Natural killer cell treated with Interleukin-12 subunit alpha and Interleukin-12 subunit beta and Interleukin-15 and Interleukin-18, amount 100 ng/mL, for 72 hours (primary cell): ENCODE data around the gene CSKMT. TPM values are rescaled to one million over a fixed set of nuclear protein-coding genes. Genes with fewer than 3 reads are reported as not detected.
A peak's percentile ranks its signal among the peaks of the same experiment; 100 is the strongest.
"Not testable (repeated sequence)": the region's sequence is repeated elsewhere in the genome, so short reads cannot be mapped to it uniquely, and the experiment has no call there.

ENCODE experiments used
- ATAC-seq, 2 donors: fragments of 150-1000 bp; cut with Tn5 transposase in 1 of 2; sonication (Bioruptor Pico), chemical (Tn5 transposase) in 1 of 2; 2 replicates each; pipeline ENCODE4 v1.10.0; 2021
- DNase-seq: peaks from one replicate; pipeline ENCODE4 v3.0.0; 2022; ENCODE audit warnings: low spot score
- H3K27ac Mint-ChIP-seq, 2 donors: 1 replicate in 1 of 2; 2 replicates in 1 of 2; pipeline ENCODE4 v1.8.0; 2022; ENCODE audit warnings: mixed read lengths in 2 of 2, mild to moderate bottlenecking in 1 of 2, moderate library complexity in 1 of 2
- H3K27me3 Mint-ChIP-seq, 2 donors: 1 replicate in 1 of 2; 2 replicates in 1 of 2; pipeline ENCODE4 v1.8.0; 2022; ENCODE audit warnings: mixed read lengths in 2 of 2
- H3K36me3 Mint-ChIP-seq: one replicate; pipeline ENCODE4 v1.8.0; 2022; ENCODE audit warnings: mixed read lengths
- H3K4me1 Mint-ChIP-seq, 2 donors: 1 replicate in 1 of 2; 2 replicates in 1 of 2; pipeline ENCODE4 v1.8.0; 2022; ENCODE audit warnings: low read depth in 2 of 2, mixed read lengths in 2 of 2, mild to moderate bottlenecking in 1 of 2
- H3K4me3 Mint-ChIP-seq: one replicate; pipeline ENCODE4 v1.8.0; 2022; ENCODE audit warnings: mixed read lengths
- H3K9me3 Mint-ChIP-seq: 2 replicates; pipeline ENCODE4 v1.8.0; 2022; ENCODE audit warnings: mixed read lengths
- total RNA-seq, 2 donors: library from RNA; stranded (reverse); gene quantifications; one replicate each; pipeline ENCODE4 v1.2.3, GENCODE V29; 2022

CSKMT gene
- total RNA-seq, 2 donors from 2014 or later = 30.0 to 121 TPM

- DNase-seq (no peak), ATAC-seq (peak; percentile 15 to 40)
- Mint-ChIP-seq H3K27ac (no peak overlapping the region), H3K27me3 (peaks cover 5 to 7% of the 10 kb centered on the region in 2 donors), H3K9me3 (no peaks in the 10 kb centered on the region), H3K4me1 (no peaks in the 10 kb centered on the region), H3K36me3 (peaks cover 5% of the 10 kb centered on the region), H3K4me3 (no peak overlapping the region)
These were observed 22.6 kb downstream of the CSKMT start for GRCh38 chr11:62687508-62688396.

- peaks cover 5 to 7% of the 10 kb centered on the region in 2 donors for H3K27me3 Mint-ChIP-seq
- H3K9me3 Mint-ChIP-seq = no peaks in the 10 kb centered on the region
- H3K27ac Mint-ChIP-seq = no peak overlapping the region
- DNase-seq (no peak), ATAC-seq (no peak)
- no peaks in the 10 kb centered on the region for H3K4me1 Mint-ChIP-seq
- peaks cover 5% of the 10 kb centered on the region for H3K36me3 Mint-ChIP-seq
- H3K4me3 Mint-ChIP-seq = no peak overlapping the region
These were observed 23.4 kb downstream of the CSKMT start for GRCh38 chr11:62688491-62688890.

GRCh38 chr11:62689421-62690183 lies 24.5 kb downstream of the CSKMT start, which contains the start of gene LRRN4CL:
TSS of gene LRRN4CL (minus strand) at chr11:62689530. CDS start at chr11:62688508, 1,022 bp downstream.
- Mint-ChIP-seq H3K27ac (no peak within 1 kb of the TSS), H3K36me3 (peaks cover 5% of the 10 kb centered on the region), H3K9me3 (no peaks in the 10 kb centered on the region), H3K4me3 (no peak within 1 kb of the TSS), H3K4me1 (peaks cover 2 to 3% of the 10 kb centered on the region in 2 donors), H3K27me3 (peaks cover 5 to 7% of the 10 kb centered on the region in 2 donors)
- no peak for DNase-seq
- no peak for ATAC-seq

GRCh38 chr11:62693624-62694023 lies 28.5 kb downstream of the CSKMT start:
- H3K27ac Mint-ChIP-seq, H3K9me3 Mint-ChIP-seq, DNase-seq, H3K36me3 Mint-ChIP-seq, H3K4me3 Mint-ChIP-seq, H3K27me3 Mint-ChIP-seq, ATAC-seq, H3K4me1 Mint-ChIP-seq: not testable (repeated sequence)

- Mint-ChIP-seq H3K4me3 (no peak overlapping the region), H3K4me1 (peaks cover 6 to 8% of the 10 kb centered on the region in 2 donors), H3K36me3 (no peaks in the 10 kb centered on the region), H3K9me3 (no peaks in the 10 kb centered on the region), H3K27ac (no peak overlapping the region), H3K27me3 (no peaks in the 10 kb centered on the region)
- ATAC-seq (peak; percentile 69 to 84), DNase-seq (peak; percentile 83)
These were observed 29.5 kb downstream of the CSKMT start for GRCh38 chr11:62694455-62695167.

- ATAC-seq = peak in 1 of 2 donors; percentile 8
- no peaks in the 10 kb centered on the region for H3K27me3 Mint-ChIP-seq
- peaks cover 7% of the 10 kb centered on the region for H3K36me3 Mint-ChIP-seq
- H3K9me3 Mint-ChIP-seq = no peaks in the 10 kb centered on the region
- H3K27ac Mint-ChIP-seq = no peak overlapping the region
- H3K4me1 Mint-ChIP-seq = peaks cover 23 to 25% of the 10 kb centered on the region in 2 donors
- no peak for DNase-seq
- no peak overlapping the region for H3K4me3 Mint-ChIP-seq
These were observed 37.1 kb downstream of the CSKMT start for GRCh38 chr11:62702246-62702645.

- ATAC-seq, H3K9me3 Mint-ChIP-seq, DNase-seq, H3K27me3 Mint-ChIP-seq, H3K4me3 Mint-ChIP-seq, H3K27ac Mint-ChIP-seq, H3K36me3 Mint-ChIP-seq: not testable (repeated sequence)
- peaks cover 28 to 35% of the 10 kb centered on the region in 2 donors for H3K4me1 Mint-ChIP-seq
These were observed 38.8 kb downstream of the CSKMT start for GRCh38 chr11:62703921-62704320.

- H3K27ac Mint-ChIP-seq = peak overlapping the region; percentile 77 to 90
- peaks cover 42 to 50% of the 10 kb centered on the region in 2 donors for H3K4me1 Mint-ChIP-seq
- no peaks in the 10 kb centered on the region for H3K27me3 Mint-ChIP-seq
- H3K4me3 Mint-ChIP-seq = peak overlapping the region; percentile 91
- no peak for DNase-seq
- ATAC-seq = no peak
- H3K36me3 Mint-ChIP-seq = peaks cover 7% of the 10 kb centered on the region
- H3K9me3 Mint-ChIP-seq = no peaks in the 10 kb centered on the region
These were observed 40.3 kb downstream of the CSKMT start for GRCh38 chr11:62705413-62705812.

GRCh38 chr11:62705880-62706849 lies 41.1 kb downstream of the CSKMT start:
- DNase-seq (peak; percentile 94), ATAC-seq (peak; percentile 88 to 93)
- peak overlapping the region; percentile 77 to 90 for H3K27ac Mint-ChIP-seq
- peaks cover 42 to 51% of the 10 kb centered on the region in 2 donors for H3K4me1 Mint-ChIP-seq
- H3K4me3 Mint-ChIP-seq = peak overlapping the region; percentile 91
- H3K36me3 Mint-ChIP-seq = peaks cover 7% of the 10 kb centered on the region
- no peaks in the 10 kb centered on the region for H3K9me3 Mint-ChIP-seq
- H3K27me3 Mint-ChIP-seq = no peaks in the 10 kb centered on the region

- Mint-ChIP-seq H3K27ac (peak overlapping the region; percentile 77 to 90), H3K4me1 (peaks cover 42 to 51% of the 10 kb centered on the region in 2 donors), H3K9me3 (no peaks in the 10 kb centered on the region), H3K4me3 (peak overlapping the region; percentile 91), H3K27me3 (no peaks in the 10 kb centered on the region), H3K36me3 (peaks cover 7% of the 10 kb centered on the region)
- no peak for DNase-seq
- ATAC-seq = no peak
These were observed 41.7 kb downstream of the CSKMT start for GRCh38 chr11:62706850-62707247.

- ATAC-seq = no peak
- Mint-ChIP-seq H3K27ac (peak within 1 kb of the TSS; percentile 91 to 99), H3K36me3 (peaks cover 5% of the 10 kb centered on the region), H3K9me3 (no peaks in the 10 kb centered on the region), H3K4me3 (peak within 1 kb of the TSS; percentile 93), H3K27me3 (no peaks in the 10 kb centered on the region), H3K4me1 (peaks cover 44 to 49% of the 10 kb centered on the region in 2 donors)
- DNase-seq = no peak
These were observed 42.3 kb downstream of the CSKMT start, which contains the start of the genes BSCL2 and GNG3 for GRCh38 chr11:62707277-62707861. TSS of gene BSCL2 (minus strand) at chr11:62707424. CDS start at chr11:62707195, 229 bp downstream. TSS of gene GNG3 (plus strand) at chr11:62707676. CDS start at chr11:62708296, 620 bp downstream.

GRCh38 chr11:62708392-62708791 lies 43.3 kb downstream of the CSKMT start:
- peak overlapping the region; percentile 93 for H3K4me3 Mint-ChIP-seq
- no peak for ATAC-seq
- peaks cover 49 to 55% of the 10 kb centered on the region in 2 donors for H3K4me1 Mint-ChIP-seq
- peak overlapping the region; percentile 91 to 99 for H3K27ac Mint-ChIP-seq
- no peaks in the 10 kb centered on the region for H3K27me3 Mint-ChIP-seq
- no peak for DNase-seq
- no peaks in the 10 kb centered on the region for H3K9me3 Mint-ChIP-seq
- H3K36me3 Mint-ChIP-seq = peaks cover 10% of the 10 kb centered on the region
